ENCODE data around the gene MIA3.

The MIA3 gene, protein sequence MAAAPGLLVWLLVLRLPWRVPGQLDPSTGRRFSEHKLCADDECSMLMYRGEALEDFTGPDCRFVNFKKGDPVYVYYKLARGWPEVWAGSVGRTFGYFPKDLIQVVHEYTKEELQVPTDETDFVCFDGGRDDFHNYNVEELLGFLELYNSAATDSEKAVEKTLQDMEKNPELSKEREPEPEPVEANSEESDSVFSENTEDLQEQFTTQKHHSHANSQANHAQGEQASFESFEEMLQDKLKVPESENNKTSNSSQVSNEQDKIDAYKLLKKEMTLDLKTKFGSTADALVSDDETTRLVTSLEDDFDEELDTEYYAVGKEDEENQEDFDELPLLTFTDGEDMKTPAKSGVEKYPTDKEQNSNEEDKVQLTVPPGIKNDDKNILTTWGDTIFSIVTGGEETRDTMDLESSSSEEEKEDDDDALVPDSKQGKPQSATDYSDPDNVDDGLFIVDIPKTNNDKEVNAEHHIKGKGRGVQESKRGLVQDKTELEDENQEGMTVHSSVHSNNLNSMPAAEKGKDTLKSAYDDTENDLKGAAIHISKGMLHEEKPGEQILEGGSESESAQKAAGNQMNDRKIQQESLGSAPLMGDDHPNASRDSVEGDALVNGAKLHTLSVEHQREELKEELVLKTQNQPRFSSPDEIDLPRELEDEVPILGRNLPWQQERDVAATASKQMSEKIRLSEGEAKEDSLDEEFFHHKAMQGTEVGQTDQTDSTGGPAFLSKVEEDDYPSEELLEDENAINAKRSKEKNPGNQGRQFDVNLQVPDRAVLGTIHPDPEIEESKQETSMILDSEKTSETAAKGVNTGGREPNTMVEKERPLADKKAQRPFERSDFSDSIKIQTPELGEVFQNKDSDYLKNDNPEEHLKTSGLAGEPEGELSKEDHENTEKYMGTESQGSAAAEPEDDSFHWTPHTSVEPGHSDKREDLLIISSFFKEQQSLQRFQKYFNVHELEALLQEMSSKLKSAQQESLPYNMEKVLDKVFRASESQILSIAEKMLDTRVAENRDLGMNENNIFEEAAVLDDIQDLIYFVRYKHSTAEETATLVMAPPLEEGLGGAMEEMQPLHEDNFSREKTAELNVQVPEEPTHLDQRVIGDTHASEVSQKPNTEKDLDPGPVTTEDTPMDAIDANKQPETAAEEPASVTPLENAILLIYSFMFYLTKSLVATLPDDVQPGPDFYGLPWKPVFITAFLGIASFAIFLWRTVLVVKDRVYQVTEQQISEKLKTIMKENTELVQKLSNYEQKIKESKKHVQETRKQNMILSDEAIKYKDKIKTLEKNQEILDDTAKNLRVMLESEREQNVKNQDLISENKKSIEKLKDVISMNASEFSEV (N-terminal part only)

DNA sequence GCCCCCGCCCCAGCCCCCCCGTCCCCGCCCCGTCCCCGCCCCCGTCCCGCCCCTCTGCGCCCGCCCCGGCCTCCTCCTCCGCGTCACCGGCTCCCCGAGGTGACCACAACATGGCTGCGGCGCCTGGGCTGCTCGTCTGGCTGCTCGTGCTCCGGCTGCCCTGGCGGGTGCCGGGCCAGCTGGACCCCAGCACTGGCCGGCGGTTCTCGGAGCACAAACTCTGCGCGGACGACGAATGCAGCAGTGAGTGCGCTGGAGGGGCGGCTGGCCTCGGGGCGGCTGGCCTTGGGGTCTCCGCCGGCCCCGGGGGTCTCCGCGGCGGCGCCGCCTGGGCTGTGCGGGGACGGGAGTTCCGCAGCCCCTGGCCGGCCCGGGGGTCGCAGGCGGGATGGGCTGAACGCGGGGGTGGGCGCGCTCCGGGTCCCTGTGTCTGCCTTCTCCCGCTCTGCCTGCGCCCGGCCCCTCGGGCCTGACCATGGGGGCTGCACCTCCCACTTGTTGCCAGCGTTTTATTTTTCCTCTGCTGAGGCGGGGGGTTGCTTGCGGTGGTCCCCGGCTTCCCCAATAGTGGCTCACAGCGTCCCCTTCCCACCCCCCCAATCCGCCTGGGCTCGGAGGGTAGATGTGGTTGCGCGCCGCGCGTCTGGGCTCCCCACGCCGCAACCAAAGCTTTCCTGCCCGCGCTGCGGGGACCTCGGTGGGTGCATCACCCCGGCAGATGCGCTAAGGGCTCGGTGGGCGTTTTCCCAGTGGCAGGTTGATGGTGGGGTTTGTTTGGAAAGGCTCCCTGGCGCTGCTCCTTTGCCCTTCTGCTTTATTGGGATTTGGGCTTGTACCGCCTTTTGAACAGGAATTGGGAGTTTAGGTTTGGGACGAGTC, at the start of gene MIA3:
Gene MIA3 (plus strand): TSS at position 97 of the 879 bp plus-strand sequence. CDS start 14 bp downstream, at position 111.
- Histone ChIP-seq H3K36me3 (ENCODE audit: insufficient read depth, low read length) (no peaks in the 10 kb centered on the region), H3K27me3 (ENCODE audit: insufficient read depth, low read length, poor library complexity, severe bottlenecking) (peaks cover 40% of the 10 kb centered on the region), H3F3A (ENCODE audit: low read depth) (no peaks in the 10 kb centered on the region), H3K4me3 (ENCODE audit: low read length, poor library complexity, severe bottlenecking) (peak within 1 kb of the TSS; percentile 84), H3K4me1 (ENCODE audit: insufficient read depth, low read length, poor library complexity, severe bottlenecking) (peaks cover 38% of the 10 kb centered on the region), H3K79me2 (ENCODE audit: insufficient read depth, low read length) (peaks cover 18% of the 10 kb centered on the region), H3K9me3 (ENCODE audit: insufficient read depth, low read depth, low read length) (no peaks in the 10 kb centered on the region), H4K20me1 (ENCODE audit: insufficient read depth, low read length, poor library complexity, severe bottlenecking) (peaks cover 12% of the 10 kb centered on the region), H3K4me2 (ENCODE audit: low read depth, low read length, poor library complexity, severe bottlenecking) (peak within 1 kb of the TSS; percentile 97), H2AFZ (ENCODE audit: low read length) (peak within 1 kb of the TSS; percentile 95), H3K9me2 (replicated peaks; ENCODE audit: low read depth, low read length) (no peaks in the 10 kb centered on the region), H3K9ac (ENCODE audit: low read depth, low read length, poor library complexity, severe bottlenecking) (peak within 1 kb of the TSS; percentile 63)
- TF ChIP-seq EZH2phosphoT487 (IDR thresholded peaks at IDR 0.05; ENCODE audit: borderline replicate concordance): no peak
- TF ChIP-seq, protein P1, sequence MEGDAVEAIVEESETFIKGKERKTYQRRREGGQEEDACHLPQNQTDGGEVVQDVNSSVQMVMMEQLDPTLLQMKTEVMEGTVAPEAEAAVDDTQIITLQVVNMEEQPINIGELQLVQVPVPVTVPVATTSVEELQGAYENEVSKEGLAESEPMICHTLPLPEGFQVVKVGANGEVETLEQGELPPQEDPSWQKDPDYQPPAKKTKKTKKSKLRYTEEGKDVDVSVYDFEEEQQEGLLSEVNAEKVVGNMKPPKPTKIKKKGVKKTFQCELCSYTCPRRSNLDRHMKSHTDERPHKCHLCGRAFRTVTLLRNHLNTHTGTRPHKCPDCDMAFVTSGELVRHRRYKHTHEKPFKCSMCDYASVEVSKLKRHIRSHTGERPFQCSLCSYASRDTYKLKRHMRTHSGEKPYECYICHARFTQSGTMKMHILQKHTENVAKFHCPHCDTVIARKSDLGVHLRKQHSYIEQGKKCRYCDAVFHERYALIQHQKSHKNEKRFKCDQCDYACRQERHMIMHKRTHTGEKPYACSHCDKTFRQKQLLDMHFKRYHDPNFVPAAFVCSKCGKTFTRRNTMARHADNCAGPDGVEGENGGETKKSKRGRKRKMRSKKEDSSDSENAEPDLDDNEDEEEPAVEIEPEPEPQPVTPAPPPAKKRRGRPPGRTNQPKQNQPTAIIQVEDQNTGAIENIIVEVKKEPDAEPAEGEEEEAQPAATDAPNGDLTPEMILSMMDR (conservative IDR thresholded peaks at IDR 0.05; ENCODE audit: low read length): no peak

DNA sequence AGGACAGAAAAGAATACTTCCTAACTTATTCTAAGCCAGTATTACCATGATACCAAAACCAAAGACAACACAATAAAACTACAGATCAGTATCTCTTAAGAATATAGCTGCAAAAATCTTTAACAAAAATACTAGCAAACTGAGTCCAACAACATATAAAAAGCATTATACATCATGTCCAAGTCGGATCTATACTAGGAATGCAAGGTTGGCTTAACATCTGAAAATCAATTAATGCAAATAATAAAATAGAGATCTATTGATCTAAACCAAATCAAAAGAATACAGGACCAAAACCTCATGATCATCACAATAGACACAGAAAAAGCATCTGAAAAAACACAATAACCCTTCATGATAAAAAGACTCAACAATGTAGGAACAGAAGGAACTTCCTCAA, 47.1 kb upstream of the MIA3 start:
- Histone ChIP-seq H3K79me2 (ENCODE audit: insufficient read depth, low read length) (no peaks in the 10 kb centered on the region), H4K20me1 (ENCODE audit: insufficient read depth, low read length, poor library complexity, severe bottlenecking) (no peaks in the 10 kb centered on the region), H3K4me3 (ENCODE audit: low read length, poor library complexity, severe bottlenecking) (no peak overlapping the region), H3K4me2 (ENCODE audit: low read depth, low read length, poor library complexity, severe bottlenecking) (no peak overlapping the region), H3F3A (ENCODE audit: low read depth) (no peaks in the 10 kb centered on the region), H3K9ac (ENCODE audit: low read depth, low read length, poor library complexity, severe bottlenecking) (no peak overlapping the region), H3K9me2 (replicated peaks; ENCODE audit: low read depth, low read length) (no peaks in the 10 kb centered on the region), H3K4me1 (ENCODE audit: insufficient read depth, low read length, poor library complexity, severe bottlenecking) (no peaks in the 10 kb centered on the region), H3K9me3 (ENCODE audit: insufficient read depth, low read depth, low read length) (no peaks in the 10 kb centered on the region), H2AFZ (ENCODE audit: low read length) (no peak overlapping the region), H3K27me3 (ENCODE audit: insufficient read depth, low read length, poor library complexity, severe bottlenecking) (no peaks in the 10 kb centered on the region), H3K36me3 (ENCODE audit: insufficient read depth, low read length) (peaks cover 43% of the 10 kb centered on the region; the same call in 1 of the 2 replicates)
- no peak for TF ChIP-seq EZH2phosphoT487 (IDR thresholded peaks at IDR 0.05; ENCODE audit: borderline replicate concordance)
- TF ChIP-seq, protein P1 (conservative IDR thresholded peaks at IDR 0.05; ENCODE audit: low read length): no peak
